Kidney epithelial cell (primary cell): Measurements from ENCODE around the gene DLG2. TPM values are rescaled to one million over a fixed set of nuclear protein-coding genes. Genes with fewer than 3 reads are reported as not detected.

Experiments used
- DNase-seq: peaks from one replicate; pipeline ENCODE4 v3.0.0-alpha.2; 2010; ENCODE audit warnings: low read depth
- H3K27me3 ChIP-seq: 2 replicates; pipeline ENCODE4 v1.6.0; 2011; ENCODE audit warnings: low read length; ENCODE audit not compliant: control insufficient read depth, insufficient read depth
- H3K36me3 ChIP-seq: 2 replicates; pipeline ENCODE4 v1.5.1; 2011; ENCODE audit warnings: low read length; ENCODE audit not compliant: control insufficient read depth, insufficient read depth
- H3K4me3 ChIP-seq: 2 replicates; pipeline ENCODE4 v1.5.1; 2011; ENCODE audit warnings: low read depth, mild to moderate bottlenecking, control low read depth, low read length
- total RNA-seq: library from RNA; depleted of rRNA; stranded (reverse); fragments of >200 nt; gene quantifications from 2 replicates; pipeline ENCODE4 v1.2.3, GENCODE V29; 2015
- TF ChIP-seq, protein P1 (sequence below): IDR thresholded peaks from 2 replicates; pipeline ENCODE4 v1.5.1; 2011; ENCODE audit warnings: mild to moderate bottlenecking, moderate library complexity, low read length, control low read depth, inconsistent platforms; ENCODE audit not compliant: insufficient read depth, poor library complexity, severe bottlenecking

DLG2 gene
- total RNA-seq, 1 donor from 2014 or later = 0.75 TPM

- no peak overlapping the region for H3K4me3 ChIP-seq
- no peak for DNase-seq
- TF ChIP-seq, protein P1, sequence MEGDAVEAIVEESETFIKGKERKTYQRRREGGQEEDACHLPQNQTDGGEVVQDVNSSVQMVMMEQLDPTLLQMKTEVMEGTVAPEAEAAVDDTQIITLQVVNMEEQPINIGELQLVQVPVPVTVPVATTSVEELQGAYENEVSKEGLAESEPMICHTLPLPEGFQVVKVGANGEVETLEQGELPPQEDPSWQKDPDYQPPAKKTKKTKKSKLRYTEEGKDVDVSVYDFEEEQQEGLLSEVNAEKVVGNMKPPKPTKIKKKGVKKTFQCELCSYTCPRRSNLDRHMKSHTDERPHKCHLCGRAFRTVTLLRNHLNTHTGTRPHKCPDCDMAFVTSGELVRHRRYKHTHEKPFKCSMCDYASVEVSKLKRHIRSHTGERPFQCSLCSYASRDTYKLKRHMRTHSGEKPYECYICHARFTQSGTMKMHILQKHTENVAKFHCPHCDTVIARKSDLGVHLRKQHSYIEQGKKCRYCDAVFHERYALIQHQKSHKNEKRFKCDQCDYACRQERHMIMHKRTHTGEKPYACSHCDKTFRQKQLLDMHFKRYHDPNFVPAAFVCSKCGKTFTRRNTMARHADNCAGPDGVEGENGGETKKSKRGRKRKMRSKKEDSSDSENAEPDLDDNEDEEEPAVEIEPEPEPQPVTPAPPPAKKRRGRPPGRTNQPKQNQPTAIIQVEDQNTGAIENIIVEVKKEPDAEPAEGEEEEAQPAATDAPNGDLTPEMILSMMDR = no peak
- H3K36me3 ChIP-seq = no peaks in the 10 kb centered on the region
- H3K27me3 ChIP-seq = no peaks in the 10 kb centered on the region
Observed at GRCh38 chr11:84243629-84244263, 1383.4 kb downstream of the DLG2 start.

- no peak for DNase-seq
- TF ChIP-seq, protein P1 = no peak
- Histone ChIP-seq H3K36me3 (no peaks in the 10 kb centered on the region), H3K4me3 (no peak overlapping the region), H3K27me3 (no peaks in the 10 kb centered on the region)
Observed at GRCh38 chr11:84241343-84242131, 1385.6 kb downstream of the DLG2 start.

DNA sequence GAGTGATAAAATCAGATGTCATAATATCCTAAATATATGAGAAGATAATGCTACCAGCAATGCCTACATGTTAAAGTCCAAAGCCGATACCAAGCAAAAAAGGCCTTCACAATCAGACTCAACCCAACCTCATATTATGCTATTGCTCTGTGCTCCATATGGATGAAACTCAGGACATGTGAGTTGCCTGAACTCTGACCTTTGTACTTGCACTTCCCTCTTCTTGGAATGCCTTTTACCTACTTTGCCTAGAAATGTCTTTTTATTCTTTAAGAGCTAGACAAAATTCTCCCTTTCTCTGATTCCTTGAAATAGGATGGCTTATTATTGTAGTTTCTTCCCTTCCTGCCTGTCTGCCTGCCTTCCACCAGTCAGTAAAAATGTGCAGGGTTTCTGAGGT, 1386.3 kb downstream of the DLG2 start:
- Histone ChIP-seq H3K36me3 (no peaks in the 10 kb centered on the region), H3K4me3 (no peak overlapping the region), H3K27me3 (no peaks in the 10 kb centered on the region)
- TF ChIP-seq, protein P1 = no peak
- no peak for DNase-seq

DNA sequence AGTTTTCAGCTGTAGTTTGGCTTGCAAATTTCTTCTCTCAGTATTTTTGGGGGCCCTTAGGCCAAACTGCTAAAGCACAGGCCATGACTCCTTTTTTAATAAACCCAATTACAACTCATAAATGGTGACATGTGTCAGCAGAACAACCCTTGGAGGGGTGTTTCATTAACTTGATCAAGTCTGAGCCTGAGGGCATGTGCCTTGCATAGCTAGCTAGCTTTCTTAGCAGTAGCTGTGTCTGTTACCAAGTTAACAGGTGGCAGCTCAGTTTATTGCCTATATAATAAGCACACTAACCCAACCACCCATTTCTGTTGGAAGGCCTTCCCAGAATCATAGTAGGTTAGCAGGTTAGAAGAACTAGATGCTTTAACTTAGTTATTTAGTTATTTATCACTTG, 1390.7 kb downstream of the DLG2 start:
- TF ChIP-seq, protein P1 = no peak
- no peak for DNase-seq
- Histone ChIP-seq H3K27me3 (no peaks in the 10 kb centered on the region), H3K36me3 (no peaks in the 10 kb centered on the region), H3K4me3 (no peak overlapping the region)

DNA sequence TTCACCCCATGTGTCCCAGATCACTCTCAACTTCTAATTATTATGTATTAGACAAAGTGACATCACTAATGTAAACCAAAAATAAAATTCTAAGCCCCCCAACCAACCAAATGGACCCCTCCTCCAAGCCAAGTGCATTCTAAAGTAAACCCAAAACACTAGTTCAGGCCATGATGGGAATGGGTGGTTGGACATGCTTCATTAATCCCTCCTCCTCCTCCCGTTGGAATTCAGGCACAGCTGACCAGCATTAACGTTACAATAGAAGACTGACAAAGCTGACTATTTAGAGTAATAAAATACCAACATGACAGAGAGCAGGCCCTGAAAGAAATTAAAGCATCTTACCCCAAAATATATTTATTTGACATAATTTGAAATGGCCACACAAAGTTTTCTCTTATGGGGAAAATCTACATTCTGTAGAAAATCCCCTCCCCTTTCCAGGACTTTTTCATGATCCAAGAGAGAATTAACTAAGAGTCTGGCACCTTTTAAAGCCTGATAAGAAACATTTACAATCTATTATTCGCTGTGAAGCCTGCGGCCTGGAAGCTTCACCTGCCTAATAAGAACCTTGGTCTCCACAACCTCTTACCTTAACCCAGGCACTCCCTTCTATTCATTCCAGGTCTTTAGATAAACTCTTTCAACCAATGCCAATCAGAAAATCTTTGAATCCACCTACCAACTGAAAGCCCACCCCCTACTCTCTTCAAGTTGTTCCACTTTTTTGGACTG, 1392.5 kb downstream of the DLG2 start:
- H3K4me3 ChIP-seq = no peak overlapping the region
- DNase-seq = no peak
- H3K27me3 ChIP-seq = no peaks in the 10 kb centered on the region
- no peaks in the 10 kb centered on the region for H3K36me3 ChIP-seq
- TF ChIP-seq, protein P1 = no peak
